Stimulated activated naive CD4-positive, alpha-beta T cell (primary cell): ENCODE data around the gene HK2.
"Not testable (repeated sequence)": the region's sequence is repeated elsewhere in the genome, so short reads cannot be mapped to it uniquely, and the experiment has no call there.

ENCODE experiments used
- DNase-seq, 6 experiments: peaks; one replicate each; lab custom pipeline; 2025; lab: John Stamatoyannopoulos, UW

Gene HK2

GRCh38 chr2:74833418-74834233 lies at the start of gene HK2:
Gene HK2, plus strand, starts transcription at chr2:74834127. Its CDS starts 454 bp downstream, at chr2:74834581.
- DNase-seq: peak; percentile 63 to 82 (median 73)

DNA sequence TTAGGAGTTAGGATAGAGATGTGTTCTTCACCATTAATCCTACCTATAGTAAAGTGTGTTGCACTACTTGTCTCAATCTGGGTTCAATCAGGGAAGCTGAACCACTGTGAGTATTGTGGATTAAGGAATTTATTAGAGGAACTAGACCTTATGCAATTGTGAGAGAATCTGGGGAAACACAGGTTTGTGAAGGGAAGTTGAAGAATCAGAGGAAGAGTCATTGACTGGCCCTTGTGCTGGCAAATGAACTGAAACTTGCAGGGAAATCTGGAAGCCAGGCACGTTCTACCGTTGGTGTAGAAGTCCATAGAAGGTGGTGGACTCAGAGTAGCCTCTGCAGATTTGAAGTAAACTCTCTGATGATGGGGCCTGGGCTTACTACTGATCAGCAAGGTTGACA lies 44.7 kb upstream of the HK2 start:
- DNase-seq: no peak

- no peak for DNase-seq
These were observed 41.6 kb upstream of the HK2 start for GRCh38 chr2:74792282-74792681.

- not testable (repeated sequence) for DNase-seq
These were observed 39.0 kb upstream of the HK2 start for GRCh38 chr2:74794878-74795277.

DNA sequence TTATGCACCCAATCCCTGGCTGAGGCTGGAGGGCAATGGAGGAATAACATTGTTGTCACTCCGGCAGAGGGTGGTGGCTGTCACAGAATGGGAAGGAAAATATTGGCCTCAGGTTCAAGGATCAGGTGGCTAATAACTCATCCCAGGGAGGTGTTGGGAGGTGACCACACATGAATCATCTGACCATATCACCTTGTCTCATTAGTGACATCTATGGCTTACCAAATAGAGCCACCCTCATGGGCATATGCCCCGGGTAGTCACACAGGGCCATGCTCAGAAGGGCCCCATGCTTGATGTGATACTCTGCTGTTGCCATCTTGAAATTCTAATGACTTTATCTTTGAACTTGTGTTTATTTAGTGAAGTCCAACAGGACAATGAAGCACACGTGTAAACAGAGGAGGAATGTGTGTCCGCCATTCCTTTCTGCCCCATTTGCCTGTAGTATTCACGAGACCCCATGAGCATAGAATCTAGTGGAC lies 27.5 kb upstream of the HK2 start:
- no peak for DNase-seq

DNA sequence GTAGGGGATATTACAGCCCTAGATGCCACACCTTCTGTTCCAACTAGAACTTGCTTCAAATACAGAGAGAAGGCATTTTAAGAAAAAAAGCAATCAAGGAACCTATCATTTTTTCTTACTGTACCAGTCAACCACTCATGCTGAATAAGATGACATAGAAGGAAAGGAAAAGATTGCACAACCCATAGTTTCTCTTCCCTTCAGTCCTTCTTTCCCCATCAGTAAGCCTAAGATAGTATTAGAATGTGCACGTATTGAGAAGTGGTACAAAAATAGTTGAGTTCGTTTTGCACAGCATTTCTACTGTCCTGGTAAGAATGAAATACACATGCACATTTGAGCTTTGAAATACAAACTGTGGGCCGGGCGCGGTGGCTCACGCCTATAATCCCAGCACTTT lies 27.0 kb upstream of the HK2 start:
- no peak for DNase-seq

GRCh38 chr2:74812787-74813590 lies 20.9 kb upstream of the HK2 start:
- no peak for DNase-seq

GRCh38 chr2:74814102-74814501 lies 19.8 kb upstream of the HK2 start:
- DNase-seq: no peak

- DNase-seq: no peak
These were observed 18.0 kb upstream of the HK2 start for GRCh38 chr2:74815941-74816340.

GRCh38 chr2:74816540-74817303 lies 17.2 kb upstream of the HK2 start:
- no peak for DNase-seq

GRCh38 chr2:74817304-74817675 lies 16.6 kb upstream of the HK2 start:
- DNase-seq: no peak

DNA sequence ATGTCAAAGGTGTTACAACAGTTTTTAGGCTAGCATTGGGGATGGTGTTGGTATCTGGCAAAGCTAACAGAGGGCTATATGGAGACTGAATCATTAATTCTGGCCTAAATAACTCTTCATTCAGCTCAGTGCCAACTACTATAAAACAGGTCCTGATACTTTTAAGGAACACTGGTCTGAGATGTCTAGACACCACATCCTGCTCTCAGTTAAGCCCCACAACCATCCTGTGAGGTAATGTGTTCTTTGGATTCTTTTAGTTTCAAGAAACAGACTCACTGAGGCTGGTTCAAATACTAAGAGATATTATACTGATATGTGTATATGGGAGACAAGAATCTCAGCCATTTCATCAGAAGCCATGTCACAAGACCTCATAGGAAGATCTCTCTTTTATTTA lies 14.2 kb upstream of the HK2 start:
- no peak for DNase-seq

DNA sequence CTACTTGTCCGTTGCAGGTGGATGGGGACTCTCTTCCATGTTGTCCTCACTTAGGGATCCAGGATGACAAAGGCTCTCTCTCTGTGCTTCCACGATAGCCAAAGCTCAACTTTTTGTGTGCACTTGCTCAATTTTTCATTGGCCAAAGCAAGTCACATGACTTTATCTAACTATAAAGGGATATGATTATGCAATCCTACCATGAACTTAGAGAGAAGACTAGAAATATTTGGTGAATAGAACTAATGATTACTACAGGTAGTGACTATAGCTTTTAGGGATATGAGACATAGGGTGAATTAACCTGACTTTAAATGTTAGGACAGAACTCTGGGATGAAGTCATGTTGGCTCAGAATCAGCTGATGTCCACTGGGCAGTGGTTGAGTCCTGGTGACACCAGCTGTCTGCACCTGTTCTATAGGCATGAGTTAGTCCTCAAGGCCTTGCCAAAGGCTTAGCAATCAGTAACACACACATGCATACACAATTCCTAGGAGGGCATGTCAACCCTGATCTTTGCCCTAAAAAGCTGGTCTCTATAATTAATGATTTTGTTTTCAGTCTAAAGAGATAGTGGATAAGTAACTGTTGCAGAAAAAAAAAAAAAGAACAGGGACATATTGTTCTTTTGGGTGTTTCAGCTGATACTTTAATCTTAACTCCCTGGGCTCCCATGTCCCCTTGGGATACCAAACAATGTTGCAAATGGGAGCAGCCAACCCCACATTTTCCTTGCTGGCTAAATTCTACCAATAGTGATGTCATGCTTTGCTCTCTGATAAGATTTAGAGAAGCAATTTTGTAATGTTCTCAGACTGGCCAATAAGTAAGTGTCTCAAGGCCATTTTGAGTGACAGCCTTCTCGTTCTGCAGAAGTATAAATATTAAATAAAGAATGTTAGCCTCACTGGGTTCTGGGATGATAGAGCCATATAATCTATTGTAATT lies 12.5 kb upstream of the HK2 start:
- DNase-seq: no peak

GRCh38 chr2:74822771-74823566 lies 11.0 kb upstream of the HK2 start:
- DNase-seq: no peak

DNA sequence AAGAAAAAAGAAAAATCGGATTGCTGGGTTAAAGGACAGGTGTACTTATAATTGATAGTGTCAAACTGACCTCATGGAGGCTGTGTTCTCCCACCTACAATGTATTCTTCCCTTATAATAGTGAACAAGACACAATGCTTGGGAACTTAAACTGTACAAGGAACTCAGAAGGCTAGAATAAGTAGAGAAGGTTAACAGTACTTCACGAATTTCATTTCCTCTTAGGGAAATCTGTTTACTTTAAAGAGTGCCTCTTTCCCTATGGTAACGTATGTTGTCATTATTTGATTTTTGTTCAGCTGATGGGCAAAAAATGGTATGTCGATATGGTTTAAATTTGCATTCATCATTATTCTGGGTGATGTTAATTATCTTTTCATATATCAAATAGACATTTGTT lies 9.2 kb upstream of the HK2 start:
- no peak for DNase-seq

GRCh38 chr2:74828543-74828942 lies 5.4 kb upstream of the HK2 start:
- DNase-seq: no peak

- no peak for DNase-seq
These were observed 2.0 kb upstream of the HK2 start for GRCh38 chr2:74831693-74832530.

DNA sequence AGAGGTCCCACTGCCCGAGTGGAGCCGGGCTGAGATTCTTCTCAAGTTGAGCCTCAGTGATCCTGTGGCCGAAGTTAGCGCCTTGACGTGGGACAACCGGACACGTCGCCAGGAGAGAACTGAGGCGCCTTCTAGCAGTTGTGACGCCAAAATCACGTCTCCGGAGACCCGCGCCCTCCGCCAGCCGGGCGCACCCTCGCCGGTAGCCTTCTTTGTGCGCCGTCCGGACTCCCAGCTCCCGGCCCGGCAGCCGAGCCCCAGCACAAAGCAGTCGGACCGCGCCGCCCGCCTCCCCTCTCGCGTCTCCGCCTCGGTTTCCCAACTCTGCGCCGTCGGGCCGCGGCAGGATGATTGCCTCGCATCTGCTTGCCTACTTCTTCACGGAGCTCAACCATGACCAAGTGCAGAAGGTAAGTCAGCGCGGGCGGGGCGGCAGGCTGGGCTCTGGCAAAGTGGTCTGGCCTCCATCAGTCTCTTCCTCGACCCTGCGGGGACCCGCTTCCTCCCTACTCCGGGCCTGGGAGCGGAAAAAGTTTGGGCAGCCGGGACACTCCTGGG lies 386 bp downstream of the HK2 start:
- peak in 4 of 6 experiments; percentile 40 to 75 (median 52) for DNase-seq
